MM.1S (cell line): ENCODE results near the gene CALML3.

Experiments used
- DNase-seq: peaks from one replicate; pipeline ENCODE4 v3.0.0-alpha.2; 2015
- H2AFZ ChIP-seq: fragments of 300-600 bp; sonication (generic); 2 replicates; pipeline ENCODE4 v1.6.0; 2016; ENCODE audit warnings: antibody characterized with exemption, low read length
- H3F3A ChIP-seq: fragments of 300-600 bp; sonication (generic); 2 replicates; pipeline ENCODE4 v1.6.1; 2016; ENCODE audit warnings: mild to moderate bottlenecking, antibody characterized with exemption, low read length, moderate library complexity, mixed read lengths; ENCODE audit not compliant: insufficient read depth
- H3K27ac ChIP-seq: fragments of 300-600 bp; sonication (generic); 2 replicates; pipeline ENCODE4 v1.5.1; 2016; ENCODE audit warnings: mild to moderate bottlenecking, low read length
- H3K27me3 ChIP-seq: fragments of 300-600 bp; sonication (generic); replicated peaks from 2 replicates; pipeline ENCODE4 v1.6.0; 2016; ENCODE audit warnings: low read length; ENCODE audit not compliant: insufficient read depth
- H3K36me3 ChIP-seq: fragments of 300-600 bp; sonication (generic); replicated peaks from 2 replicates; pipeline ENCODE4 v1.6.1; 2016; ENCODE audit warnings: mild to moderate bottlenecking, low read length, mixed read lengths; ENCODE audit not compliant: insufficient read depth
- H3K4me1 ChIP-seq: fragments of 300-600 bp; sonication (generic); 2 replicates; pipeline ENCODE4 v1.6.1; 2016; ENCODE audit warnings: low read length, mixed read lengths
- H3K4me2 ChIP-seq: fragments of 300-600 bp; sonication (generic); 2 replicates; pipeline ENCODE4 v1.6.0; 2016; ENCODE audit warnings: low read depth, low read length
- H3K4me3 ChIP-seq: fragments of 300-600 bp; sonication (generic); 2 replicates; pipeline ENCODE4 v1.5.1; 2016; ENCODE audit warnings: low read length, mixed read lengths
- H3K79me2 ChIP-seq: fragments of 300-600 bp; sonication (generic); 2 replicates; pipeline ENCODE4 v1.6.1; 2016; ENCODE audit warnings: mixed run types, low read length, mixed read lengths
- H3K9ac ChIP-seq: fragments of 300-600 bp; sonication (generic); 2 replicates; pipeline ENCODE4 v1.6.1; 2016; ENCODE audit warnings: low read length, mixed read lengths
- H3K9me2 ChIP-seq: fragments of 300-600 bp; sonication (generic); replicated peaks from 2 replicates; pipeline ENCODE4 v1.6.1; 2016; ENCODE audit warnings: mild to moderate bottlenecking, low read length, mixed read lengths; ENCODE audit not compliant: insufficient read depth
- H3K9me3 ChIP-seq: fragments of 300-600 bp; sonication (generic); replicated peaks from 2 replicates; pipeline ENCODE4 v1.6.1; 2016; ENCODE audit warnings: mild to moderate bottlenecking, low read length, mixed read lengths; ENCODE audit not compliant: insufficient read depth
- H4K20me1 ChIP-seq: fragments of 300-600 bp; sonication (generic); 2 replicates; pipeline ENCODE4 v1.6.1; 2016; ENCODE audit warnings: mild to moderate bottlenecking, low read length, moderate library complexity, mixed read lengths; ENCODE audit not compliant: insufficient read depth
- EZH2 ChIP-seq: fragments of 300-600 bp; sonication (generic); optimal IDR thresholded peaks from 2 replicates; pipeline ENCODE3; 2017; ENCODE audit warnings: low read depth, mild to moderate bottlenecking, antibody characterized with exemption, low read length, mixed read lengths
- EZH2phosphoT487 ChIP-seq: fragments of 300-600 bp; sonication (generic); IDR thresholded peaks from 2 replicates; pipeline ENCODE4 v1.6.1; 2018; ENCODE audit warnings: antibody characterized with exemption, low read length
- TF ChIP-seq, protein P1 (sequence below): fragments of 300-600 bp; sonication (generic); IDR thresholded peaks from 2 replicates; pipeline ENCODE4 v1.5.1; 2016; ENCODE audit warnings: antibody characterized with exemption, low read length, mixed read lengths

Gene CALML3

DNA sequence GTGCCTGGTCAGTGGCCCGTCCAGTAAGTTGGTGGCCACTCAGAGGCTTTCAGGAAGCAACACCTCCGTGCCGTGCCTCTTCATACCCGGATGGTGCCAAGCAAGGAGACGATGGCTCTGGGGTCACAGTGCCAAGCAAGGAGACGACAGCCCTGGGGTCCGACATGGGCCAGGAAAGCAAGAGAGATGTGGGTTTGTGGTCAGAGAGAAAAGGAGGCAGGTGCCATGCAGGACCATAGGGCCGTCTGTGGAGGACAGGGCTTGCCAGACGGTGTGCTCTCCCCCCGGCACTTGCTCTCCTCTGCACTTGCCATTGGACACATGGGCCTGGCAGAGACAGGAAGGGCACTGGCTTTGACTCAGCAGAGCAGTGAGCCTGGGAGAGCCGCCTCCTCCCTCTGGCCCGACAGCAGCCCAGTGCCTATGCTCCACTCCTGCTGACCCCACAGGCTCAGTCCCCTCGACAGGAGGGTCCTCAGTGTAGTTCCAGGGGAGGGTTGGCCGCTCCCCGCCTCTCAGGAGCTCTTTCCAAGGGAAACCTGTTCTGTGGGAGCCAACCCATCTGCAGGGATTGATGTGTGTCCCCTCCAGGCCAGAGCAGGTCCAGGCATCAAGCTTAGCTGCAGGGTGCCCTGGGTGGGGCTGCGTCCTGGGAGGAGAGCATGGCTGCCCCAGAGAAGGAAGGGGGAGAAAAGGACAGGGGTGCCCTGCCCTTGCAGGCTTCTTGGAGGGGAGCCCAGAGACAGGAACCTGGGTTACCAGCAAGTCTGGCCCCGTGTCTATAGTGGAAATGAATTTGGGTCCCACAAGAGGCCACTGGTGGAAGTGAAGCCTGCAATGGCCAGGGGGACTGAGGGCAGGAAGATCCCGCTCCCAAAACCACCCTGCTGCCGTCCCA is 17.8 kb upstream of the CALML3 start:
- TF ChIP-seq, protein P1, sequence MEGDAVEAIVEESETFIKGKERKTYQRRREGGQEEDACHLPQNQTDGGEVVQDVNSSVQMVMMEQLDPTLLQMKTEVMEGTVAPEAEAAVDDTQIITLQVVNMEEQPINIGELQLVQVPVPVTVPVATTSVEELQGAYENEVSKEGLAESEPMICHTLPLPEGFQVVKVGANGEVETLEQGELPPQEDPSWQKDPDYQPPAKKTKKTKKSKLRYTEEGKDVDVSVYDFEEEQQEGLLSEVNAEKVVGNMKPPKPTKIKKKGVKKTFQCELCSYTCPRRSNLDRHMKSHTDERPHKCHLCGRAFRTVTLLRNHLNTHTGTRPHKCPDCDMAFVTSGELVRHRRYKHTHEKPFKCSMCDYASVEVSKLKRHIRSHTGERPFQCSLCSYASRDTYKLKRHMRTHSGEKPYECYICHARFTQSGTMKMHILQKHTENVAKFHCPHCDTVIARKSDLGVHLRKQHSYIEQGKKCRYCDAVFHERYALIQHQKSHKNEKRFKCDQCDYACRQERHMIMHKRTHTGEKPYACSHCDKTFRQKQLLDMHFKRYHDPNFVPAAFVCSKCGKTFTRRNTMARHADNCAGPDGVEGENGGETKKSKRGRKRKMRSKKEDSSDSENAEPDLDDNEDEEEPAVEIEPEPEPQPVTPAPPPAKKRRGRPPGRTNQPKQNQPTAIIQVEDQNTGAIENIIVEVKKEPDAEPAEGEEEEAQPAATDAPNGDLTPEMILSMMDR: no peak
- TF ChIP-seq EZH2 (no peak), EZH2phosphoT487 (no peak)
- H3K9me3 ChIP-seq: no peaks in the 10 kb centered on the region
- H3K4me1 ChIP-seq: no peaks in the 10 kb centered on the region
- H3K4me2 ChIP-seq: no peak overlapping the region
- H3K36me3 ChIP-seq: no peaks in the 10 kb centered on the region
- H3K9ac ChIP-seq: no peak overlapping the region
- no peaks in the 10 kb centered on the region for H3K27me3 ChIP-seq
- H3K79me2 ChIP-seq: no peaks in the 10 kb centered on the region
- H3K27ac ChIP-seq: no peak overlapping the region
- H4K20me1 ChIP-seq: no peaks in the 10 kb centered on the region
- H3K9me2 ChIP-seq: no peaks in the 10 kb centered on the region
- no peak overlapping the region for H2AFZ ChIP-seq
- no peak overlapping the region for H3K4me3 ChIP-seq
- DNase-seq: no peak
- no peaks in the 10 kb centered on the region for H3F3A ChIP-seq

DNA sequence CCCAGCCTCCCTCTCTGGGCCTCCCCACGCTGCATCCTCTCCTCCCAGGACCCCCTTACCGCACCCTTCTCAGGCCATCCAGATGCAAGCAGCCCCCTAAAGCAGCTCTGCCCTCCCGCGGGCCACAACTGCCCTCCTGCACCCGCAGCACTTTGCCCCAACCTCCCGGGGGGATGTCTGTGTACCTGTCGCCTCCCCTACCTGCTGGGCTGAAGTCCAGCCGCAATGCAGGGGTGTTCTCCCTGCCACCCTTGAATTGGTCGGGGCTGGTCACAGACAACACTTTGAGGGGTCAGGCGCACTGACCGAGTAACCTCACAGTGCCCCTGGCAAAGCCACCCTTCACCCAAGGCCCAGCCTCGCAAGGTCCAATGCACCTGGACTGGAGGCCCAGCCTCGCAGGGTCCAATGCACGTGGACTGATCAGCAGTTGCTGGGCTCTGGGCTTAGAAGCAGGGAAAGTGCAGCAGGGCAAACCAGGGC is 17.1 kb upstream of the CALML3 start:
- H3K4me1 ChIP-seq: no peaks in the 10 kb centered on the region
- DNase-seq: no peak

DNA sequence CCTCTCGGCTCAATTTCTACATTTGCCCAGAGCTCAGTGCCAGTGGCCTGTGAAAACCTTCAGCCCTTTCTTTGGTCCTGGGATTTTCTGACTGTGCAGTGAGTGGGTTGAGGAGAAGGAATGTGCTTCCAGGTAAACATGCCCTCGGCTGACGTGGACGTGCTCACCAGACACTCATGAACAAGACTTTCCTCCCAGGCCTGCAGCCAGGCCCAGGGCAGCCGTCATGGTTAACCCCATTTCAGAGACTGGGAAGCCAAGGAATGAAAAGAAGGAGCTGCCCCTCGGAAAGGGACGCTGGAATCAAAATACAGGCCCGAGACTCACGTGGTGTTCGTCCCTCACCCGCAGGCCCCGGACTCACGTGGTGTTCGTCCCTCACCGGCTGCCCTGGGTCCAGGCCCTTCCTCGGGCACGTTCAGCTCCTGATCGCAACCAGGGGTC is 16.6 kb upstream of the CALML3 start:
- DNase-seq: no peak
- Histone ChIP-seq H3K9ac (no peak overlapping the region), H3K79me2 (no peaks in the 10 kb centered on the region), H4K20me1 (no peaks in the 10 kb centered on the region), H3K4me1 (no peaks in the 10 kb centered on the region), H2AFZ (no peak overlapping the region), H3K9me3 (no peaks in the 10 kb centered on the region), H3K4me3 (no peak overlapping the region), H3K36me3 (no peaks in the 10 kb centered on the region), H3F3A (no peaks in the 10 kb centered on the region), H3K27ac (no peak overlapping the region), H3K9me2 (no peaks in the 10 kb centered on the region), H3K4me2 (no peak overlapping the region), H3K27me3 (0 out of 2 replicates have a peak, but pooled peaks cover under 1% of the 10 kb centered on the region)
- TF ChIP-seq, protein P1: no peak
- no peak for TF ChIP-seq EZH2phosphoT487
- TF ChIP-seq EZH2: no peak

More for the DNA sequence above, 17.1 kb upstream of the CALML3 start:
- H3F3A ChIP-seq: no peaks in the 10 kb centered on the region
- no peaks in the 10 kb centered on the region for H3K27me3 ChIP-seq
- H3K27ac ChIP-seq: no peak overlapping the region
- no peaks in the 10 kb centered on the region for H3K79me2 ChIP-seq
- no peaks in the 10 kb centered on the region for H4K20me1 ChIP-seq
- no peaks in the 10 kb centered on the region for H3K9me2 ChIP-seq
- H3K9me3 ChIP-seq: no peaks in the 10 kb centered on the region
- no peak overlapping the region for H3K4me2 ChIP-seq
- TF ChIP-seq, protein P1: no peak
- no peak for TF ChIP-seq EZH2
- TF ChIP-seq EZH2phosphoT487: no peak
- no peak overlapping the region for H3K9ac ChIP-seq
- H2AFZ ChIP-seq: no peak overlapping the region
- no peak overlapping the region for H3K4me3 ChIP-seq
- H3K36me3 ChIP-seq: no peaks in the 10 kb centered on the region
